Measurements from ENCODE around the gene NSUN5. TPM values are rescaled to one million over a fixed set of nuclear protein-coding genes. Genes with fewer than 3 reads are reported as not detected.
"Not testable (repeated sequence)": the region's sequence is repeated elsewhere in the genome, so short reads cannot be mapped to it uniquely, and the experiment has no call there.

Gene NSUN5
- total RNA-seq, 1 experiment from 2014 or later, result 62.2 TPM

GRCh38 chr7:73323434-73324080 lies 14.9 kb upstream of the NSUN5 start:
- CTCF ChIA-PET, result interaction anchor here (0.6 to 1.8 kb wide), 28 partner anchors 10 to 306 kb away, joined by 3 to 26 read pairs (median 6); partner anchors contain the start of gene NSUN5
- H3K9me3 Mint-ChIP-seq; H3K27me3 Mint-ChIP-seq (ENCODE audit: low read depth); H3K4me1 Mint-ChIP-seq; DNase-seq (ENCODE audit: low spot score); ATAC-seq; H3K4me3 Mint-ChIP-seq; H3K36me3 Mint-ChIP-seq; H3K27ac Mint-ChIP-seq: not testable (repeated sequence)
- TF ChIP-seq ZNF121 (CRISPR knock-in tag; IDR thresholded peaks at IDR 0.05) (peak; percentile 90), ZNF512 (CRISPR knock-in tag; IDR thresholded peaks at IDR 0.05; ENCODE audit: borderline replicate concordance) (0 out of 2 replicates have a peak, but pooled peaks have one; percentile 85)
- POLR2A ChIA-PET, result interaction anchor here (0.9 to 1.0 kb wide), 2 partner anchors 27 to 199 kb away, joined by 3 read pairs; partner anchors contain the start of gene BAZ1B

- H3K4me3 Mint-ChIP-seq; H3K36me3 Mint-ChIP-seq; H3K27me3 Mint-ChIP-seq (ENCODE audit: low read depth); POLR2A ChIA-PET; H3K9me3 Mint-ChIP-seq; H3K4me1 Mint-ChIP-seq; DNase-seq (ENCODE audit: low spot score); H3K27ac Mint-ChIP-seq: not testable (repeated sequence)
- CTCF ChIA-PET, result interaction anchor here (0.6 to 0.7 kb wide), 2 partner anchors 78 to 131 kb away, joined by 3 read pairs; no protein-coding TSS in a partner anchor
- peak; percentile 4; the same call in 1 of the 2 replicates for ATAC-seq
These were observed 11.4 kb upstream of the NSUN5 start for GRCh38 chr7:73320009-73320408.

- ATAC-seq; DNase-seq (ENCODE audit: low spot score); H3K4me1 Mint-ChIP-seq; H3K27me3 Mint-ChIP-seq (ENCODE audit: low read depth); H3K27ac Mint-ChIP-seq; H3K9me3 Mint-ChIP-seq; POLR2A ChIA-PET; H3K36me3 Mint-ChIP-seq; H3K4me3 Mint-ChIP-seq: not testable (repeated sequence)
- CTCF ChIA-PET, result interaction anchor here (0.7 to 1.6 kb wide), 4 partner anchors 78 to 132 kb away, joined by 3 to 4 read pairs (median 4); no protein-coding TSS in a partner anchor
These were observed 10.9 kb upstream of the NSUN5 start for GRCh38 chr7:73319541-73319940.

GRCh38 chr7:73318656-73319204 lies 10.1 kb upstream of the NSUN5 start:
- H3K36me3 Mint-ChIP-seq; H3K4me3 Mint-ChIP-seq; DNase-seq (ENCODE audit: low spot score); H3K27me3 Mint-ChIP-seq (ENCODE audit: low read depth); POLR2A ChIA-PET; H3K9me3 Mint-ChIP-seq; H3K27ac Mint-ChIP-seq; H3K4me1 Mint-ChIP-seq: not testable (repeated sequence)
- CTCF ChIA-PET, result interaction anchor here (0.7 to 1.6 kb wide), 5 partner anchors 105 to 154 kb away, joined by 3 to 4 read pairs (median 3); no protein-coding TSS in a partner anchor
- peak; percentile 78 for ATAC-seq

GRCh38 chr7:73316521-73316920 lies 7.9 kb upstream of the NSUN5 start:
- no peak for TF ChIP-seq CREM (CRISPR knock-in tag; IDR thresholded peaks at IDR 0.05)
- TF ChIP-seq TEAD4 (CRISPR knock-in tag; IDR thresholded peaks at IDR 0.05), result no peak
- no peak for TF ChIP-seq USF2 (CRISPR knock-in tag; IDR thresholded peaks at IDR 0.05)
- TF ChIP-seq NR3C1 (CRISPR knock-in tag; conservative IDR thresholded peaks at IDR 0.05; ENCODE audit: low read depth), result no peak
- no peak for TF ChIP-seq KAT7 (CRISPR knock-in tag; IDR thresholded peaks at IDR 0.05; ENCODE audit: borderline replicate concordance)
- no peak for TF ChIP-seq SMAD3 (CRISPR knock-in tag; IDR thresholded peaks at IDR 0.05; ENCODE audit: borderline replicate concordance)
- TF ChIP-seq FOXJ3 (CRISPR knock-in tag; IDR thresholded peaks at IDR 0.05; ENCODE audit: borderline replicate concordance), result no peak
- CTCF ChIA-PET, result no interaction called here
- Mint-ChIP-seq H3K27ac (no peak overlapping the region), H3K4me3 (no peak overlapping the region), H3K27me3 (ENCODE audit: low read depth) (peaks cover under 1% of the 10 kb centered on the region; the same call in 1 of the 2 replicates), H3K4me1 (peaks cover under 1% of the 10 kb centered on the region), H3K9me3 (no peaks in the 10 kb centered on the region), H3K36me3 (no peaks in the 10 kb centered on the region)
- DNase-seq (ENCODE audit: low spot score), result peak; percentile 9
- POLR2A ChIA-PET, result no interaction called here
- ATAC-seq, result no peak
